Kidney tubule cell (primary cell): ENCODE data around the gene RANBP10.

Experiments used
- DNase-seq: peaks from one replicate; pipeline ENCODE4 v3.0.0-alpha.2; 2018; ENCODE audit warnings: low spot score

Gene RANBP10

DNA sequence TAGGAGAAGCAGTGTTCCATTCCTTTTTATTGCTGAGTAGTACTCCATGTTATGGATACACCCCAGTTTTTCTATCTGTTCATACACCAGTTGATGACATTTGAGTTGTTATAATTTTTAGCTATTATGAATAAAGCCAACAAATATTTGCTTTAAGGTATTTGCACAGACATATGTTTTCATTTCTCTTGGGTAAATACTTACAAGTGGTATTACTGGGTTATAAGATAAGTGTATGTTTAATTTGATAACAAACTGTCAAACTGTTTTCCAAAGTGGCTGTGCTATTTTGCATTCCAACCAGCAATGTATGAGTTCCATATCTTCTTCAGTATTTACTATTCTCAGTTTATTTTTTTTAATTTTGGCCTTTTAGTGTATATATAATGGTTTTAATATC lies 59.5 kb downstream of the RANBP10 start:
- no peak for DNase-seq

GRCh38 chr16:67741118-67741517 lies 65.2 kb downstream of the RANBP10 start:
- DNase-seq, result no peak

- DNase-seq, result no peak
Measured at GRCh38 chr16:67740391-67740790, 66.0 kb downstream of the RANBP10 start.

DNA sequence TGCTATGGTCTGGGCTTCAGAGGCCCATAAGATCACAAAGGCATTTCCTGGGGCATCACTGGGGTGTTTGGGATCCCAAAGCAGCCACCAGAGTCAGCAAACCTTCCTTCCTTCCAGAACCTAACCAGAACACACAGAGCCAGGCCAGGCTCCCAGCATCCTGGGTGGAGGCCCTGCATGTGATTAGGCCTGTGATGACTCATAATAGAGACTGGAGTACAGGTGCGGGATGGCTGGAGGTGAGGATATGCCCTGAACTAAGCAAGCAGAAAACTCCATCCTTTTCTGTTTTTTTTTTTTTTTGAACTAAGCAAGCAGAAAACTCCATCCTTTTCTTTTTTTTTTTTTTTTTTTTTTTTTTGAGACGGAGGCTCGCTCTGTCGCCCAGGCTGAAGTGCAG lies 69.5 kb downstream of the RANBP10 start:
- peak; percentile 50 for DNase-seq

- no peak for DNase-seq
Measured at GRCh38 chr16:67734731-67735201, 71.6 kb downstream of the RANBP10 start.

- DNase-seq, result no peak
Measured at GRCh38 chr16:67733734-67734470, 72.5 kb downstream of the RANBP10 start.

- peak; percentile 14 for DNase-seq
Measured at GRCh38 chr16:67731753-67732095, 74.6 kb downstream of the RANBP10 start.

DNA sequence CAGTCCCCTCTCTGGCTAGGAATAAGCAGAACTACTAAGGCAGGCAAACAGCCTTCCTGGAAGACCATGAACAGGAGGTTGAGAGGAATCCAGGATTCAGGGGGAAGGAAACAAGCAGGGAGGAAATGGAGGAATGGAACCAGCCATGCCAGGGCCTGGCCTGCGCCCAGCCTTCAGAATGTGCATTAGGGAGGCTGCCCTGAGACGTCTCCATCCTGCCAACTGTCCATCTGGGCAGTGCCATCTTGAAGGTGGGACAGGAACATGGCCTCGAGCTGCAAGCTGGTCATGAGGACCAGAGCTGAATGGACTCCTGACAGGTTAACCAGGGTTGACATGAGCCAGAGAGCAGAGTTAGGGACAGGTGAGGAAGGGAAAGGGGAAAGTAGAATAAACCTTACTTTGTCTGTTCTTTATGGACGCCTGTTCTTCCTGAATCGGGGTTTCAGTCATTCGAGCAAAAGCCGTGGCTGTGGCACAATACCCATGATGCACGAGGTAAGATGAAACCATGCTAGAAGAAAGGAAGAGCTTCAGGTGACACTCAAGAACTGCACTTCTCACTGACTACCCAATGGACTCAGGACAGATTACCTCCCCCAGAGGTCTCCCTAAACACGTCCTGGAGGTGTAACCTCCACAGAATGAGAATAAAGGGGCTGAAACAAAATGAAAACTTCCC lies 75.1 kb downstream of the RANBP10 start:
- no peak for DNase-seq

GRCh38 chr16:67730326-67730725 lies 76.0 kb downstream of the RANBP10 start:
- no peak for DNase-seq

DNA sequence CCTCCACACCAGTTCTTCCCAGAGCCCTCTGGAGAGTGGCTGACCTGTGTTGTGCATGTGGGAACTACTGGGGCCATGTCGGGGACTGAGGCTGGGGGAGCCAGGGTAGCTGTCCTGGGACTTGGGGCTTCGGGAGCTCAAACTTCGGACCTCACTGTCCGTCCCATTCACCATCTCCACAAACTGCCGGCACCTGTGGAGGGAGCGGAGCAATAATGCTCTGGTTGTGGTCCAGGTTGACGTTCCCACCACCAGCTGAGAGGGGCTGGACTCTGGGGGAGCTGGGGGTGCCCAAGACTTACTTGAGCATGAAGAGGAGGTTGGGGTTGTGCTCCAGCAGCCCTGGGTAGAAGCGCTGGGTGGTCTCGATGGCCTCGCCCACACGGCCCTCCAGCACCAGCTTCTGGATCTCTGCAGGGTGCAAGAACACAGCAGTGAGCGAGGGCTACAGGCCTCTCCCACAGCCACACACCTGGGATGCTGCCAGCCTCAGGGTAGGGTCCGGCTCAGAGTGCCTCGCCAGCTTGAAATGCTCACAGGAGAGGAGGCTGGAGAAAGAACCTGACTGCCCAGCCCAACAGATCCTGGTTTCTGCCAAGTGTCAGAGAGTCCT lies 76.6 kb downstream of the RANBP10 start:
- no peak for DNase-seq

GRCh38 chr16:67727521-67728485 lies 78.6 kb downstream of the RANBP10 start:
- DNase-seq, result no peak

- DNase-seq, result no peak
Measured at GRCh38 chr16:67726106-67727034, 80.0 kb downstream of the RANBP10 start.

DNA sequence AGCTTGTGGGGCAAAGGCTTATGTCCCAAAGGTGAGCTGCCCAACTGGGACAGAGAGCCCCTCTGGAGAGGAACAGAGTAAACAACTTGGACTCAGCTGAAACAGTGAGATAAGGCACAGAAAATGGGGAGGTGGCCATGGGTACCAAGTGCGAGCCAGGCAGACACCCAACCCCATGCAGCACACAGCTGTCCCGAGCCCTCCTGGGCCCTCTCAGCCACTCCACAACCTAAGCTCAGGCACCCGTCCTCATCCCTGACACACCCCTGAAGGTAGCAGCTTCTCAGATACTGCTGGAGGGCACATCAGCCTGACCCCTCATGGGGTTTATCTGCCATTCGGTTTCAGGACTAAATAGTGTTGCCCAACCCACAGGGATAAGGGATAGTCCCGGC lies 82.5 kb downstream of the RANBP10 start:
- DNase-seq, result no peak

GRCh38 chr16:67723151-67723910 lies 83.0 kb downstream of the RANBP10 start:
- DNase-seq, result peak; percentile 91

DNA sequence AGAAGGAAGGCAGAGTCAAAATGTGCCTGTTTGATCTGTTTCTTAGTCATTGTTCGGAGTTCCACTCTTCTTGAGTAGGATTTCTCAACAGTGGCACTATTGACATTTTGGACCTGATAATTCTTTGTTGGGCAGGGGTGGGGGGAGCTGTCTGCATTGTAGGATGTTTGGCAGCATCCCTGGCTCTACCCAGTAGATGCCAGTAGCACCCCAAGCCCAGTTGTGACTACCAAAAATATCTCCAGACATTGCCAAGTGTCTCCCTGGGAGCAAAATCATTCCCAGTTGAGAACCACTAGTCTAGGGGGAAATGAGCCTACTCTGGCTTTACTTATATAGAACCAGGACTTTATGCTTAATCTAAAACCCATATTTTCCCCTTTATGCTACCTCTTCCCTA lies 86.1 kb downstream of the RANBP10 start:
- DNase-seq, result no peak

DNA sequence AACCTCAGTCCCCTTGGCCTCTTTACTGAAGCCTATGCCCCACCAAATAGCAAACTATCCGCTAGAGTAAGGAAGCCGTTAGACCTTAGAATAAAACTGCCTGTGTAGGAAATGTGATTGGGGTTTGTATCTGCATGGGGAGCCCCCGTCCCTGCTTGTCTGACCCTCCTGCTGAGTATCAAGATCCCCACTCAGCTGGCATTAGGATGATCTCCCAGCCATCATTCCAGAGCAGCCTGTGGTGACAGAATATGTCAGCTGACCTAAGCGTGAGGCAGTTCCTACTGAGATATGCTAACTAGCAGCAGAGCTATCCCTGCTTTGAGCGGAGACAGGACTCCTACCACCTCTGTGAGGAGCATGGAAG lies 86.6 kb downstream of the RANBP10 start:
- peak; percentile 54 for DNase-seq

DNA sequence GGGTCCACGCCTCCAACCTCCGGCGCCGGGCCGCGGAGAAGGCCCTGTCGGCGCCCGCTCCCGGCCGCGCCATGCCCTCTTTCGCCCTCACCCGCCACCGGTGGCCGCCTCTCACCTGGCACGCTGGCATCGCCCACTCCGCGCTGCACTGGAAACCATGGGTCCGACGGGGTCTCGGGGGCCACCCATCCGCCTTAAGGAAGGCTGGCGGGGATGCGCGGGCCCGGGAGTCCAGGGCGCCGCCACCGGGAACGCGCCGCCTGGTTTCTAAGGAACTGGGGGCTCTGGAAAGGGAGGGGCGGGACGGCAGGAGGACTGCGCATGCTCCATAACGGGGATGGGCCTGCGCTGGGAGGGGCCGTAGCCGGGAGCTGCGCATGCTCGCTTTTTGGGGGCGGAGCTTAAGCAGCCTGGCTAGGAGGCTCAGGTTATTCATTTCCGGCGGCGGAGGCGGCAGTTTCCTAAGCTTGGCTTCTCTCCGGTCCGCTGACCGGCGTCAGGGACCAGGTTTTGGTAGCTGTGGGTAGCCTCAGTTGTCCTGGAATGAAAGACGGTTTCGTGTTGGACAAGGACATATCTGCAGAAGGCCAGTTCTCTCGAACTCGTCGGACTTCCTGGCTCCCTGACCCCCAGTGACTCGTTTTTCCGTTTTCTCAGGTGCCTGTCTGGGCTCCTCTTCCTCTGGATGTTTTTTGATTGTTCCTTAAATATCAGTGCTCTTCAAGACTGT lies 87.1 kb downstream of the RANBP10 start, which contains the start of gene GFOD2:
Gene GFOD2, minus strand, starts transcription at position 269 of the 730 bp plus-strand sequence. CDS start 33,601 bp downstream, outside the sequence.
- peak; percentile 95 for DNase-seq

DNA sequence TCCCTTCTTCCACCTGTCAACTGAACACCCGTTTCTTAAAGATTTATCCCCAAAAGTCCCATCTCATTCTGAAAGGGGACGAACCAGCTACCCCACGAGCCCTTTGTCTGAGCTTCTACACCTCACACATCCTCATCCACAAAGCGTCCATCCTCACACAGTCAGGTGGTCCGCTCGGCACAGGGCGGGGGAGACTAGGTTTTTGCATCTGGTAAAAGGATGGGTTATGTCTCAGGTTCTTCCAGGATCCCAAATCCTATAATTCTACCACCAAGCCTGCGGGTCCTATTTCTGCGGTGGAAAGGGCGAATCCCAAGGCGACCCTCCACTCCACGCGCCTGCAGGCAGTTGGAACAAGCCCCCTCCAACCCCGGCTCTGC lies 87.7 kb downstream of the RANBP10 start:
- peak; percentile 15 for DNase-seq

DNA sequence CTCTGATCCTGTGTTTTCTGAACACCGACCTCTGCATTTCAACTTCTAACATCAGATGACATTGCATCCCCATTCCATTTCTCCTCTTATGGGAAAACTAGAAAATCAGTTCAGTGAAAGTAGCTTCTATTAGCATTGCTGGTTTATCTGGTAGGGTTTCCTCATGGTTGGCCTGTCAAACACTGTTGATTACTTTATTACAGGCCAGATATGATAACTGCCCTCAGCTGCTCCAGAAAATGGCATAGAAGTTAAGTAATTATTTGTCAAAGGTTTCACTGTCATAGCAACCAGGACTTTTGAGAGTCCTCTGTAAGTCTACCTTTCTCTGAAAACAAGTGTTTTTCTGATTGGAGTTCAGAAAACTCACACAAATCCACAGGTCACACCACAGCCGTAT lies 90.3 kb downstream of the RANBP10 start:
- DNase-seq, result no peak
